Superior temporal gyrus (tissue), 1 donor: ENCODE data around the gene LRP1B.
"Not testable (repeated sequence)": the region's sequence is repeated elsewhere in the genome, so short reads cannot be mapped to it uniquely, and the experiment has no call there.

Source experiments
- DNase-seq: peaks from one replicate; pipeline ENCODE4 v3.0.0-alpha.2; 2016; ENCODE audit errors: extremely low spot score

Gene LRP1B

GRCh38 chr2:141889788-141890187 lies 241.0 kb downstream of the LRP1B start:
- no peak for DNase-seq

GRCh38 chr2:141888987-141889555 lies 241.7 kb downstream of the LRP1B start:
- no peak for DNase-seq

DNA sequence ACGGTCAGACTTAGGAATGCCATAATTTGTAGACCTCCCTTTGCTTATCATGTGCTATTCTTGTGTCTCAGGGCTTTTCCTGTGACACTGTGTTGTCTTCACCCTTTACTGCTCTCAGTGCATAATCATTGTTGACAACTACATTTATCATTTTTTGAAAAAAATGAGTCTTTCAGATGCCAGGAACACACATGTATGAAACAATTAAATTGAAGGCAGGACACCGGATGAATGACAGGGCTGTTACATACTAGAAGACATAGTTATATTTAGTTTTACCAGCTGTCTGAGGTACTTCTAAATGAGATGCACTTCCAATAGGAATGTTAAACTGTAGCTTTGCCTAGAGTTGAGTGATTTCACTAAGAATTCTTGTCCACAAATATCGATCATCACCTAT lies 243.5 kb downstream of the LRP1B start:
- no peak for DNase-seq

DNA sequence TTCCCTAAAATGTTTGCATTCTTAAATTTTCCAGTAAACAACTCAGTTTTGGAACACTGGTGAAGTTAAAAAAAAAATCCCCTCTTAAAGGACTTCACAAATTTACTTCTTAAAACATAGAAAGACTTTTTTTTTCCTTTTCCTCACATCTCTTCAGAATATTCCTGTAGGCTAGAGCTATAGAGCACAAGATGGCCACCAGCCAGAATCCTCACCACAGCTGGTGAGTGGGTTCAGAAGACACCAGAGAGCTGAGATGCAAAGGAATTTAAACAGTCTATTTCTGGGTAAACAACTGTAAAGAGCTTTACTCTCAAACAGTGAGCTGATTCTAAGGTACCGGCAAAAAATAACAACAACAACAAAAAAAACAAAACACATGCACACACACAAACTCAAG lies 252.8 kb downstream of the LRP1B start:
- peak; percentile 73 for DNase-seq

- DNase-seq: no peak
Measured at GRCh38 chr2:141871913-141872634, 258.7 kb downstream of the LRP1B start.

GRCh38 chr2:141869572-141869971 lies 261.2 kb downstream of the LRP1B start:
- no peak for DNase-seq

- DNase-seq: no peak
Measured at GRCh38 chr2:141863964-141864363, 266.9 kb downstream of the LRP1B start.

- DNase-seq: no peak
Measured at GRCh38 chr2:141856215-141856919, 274.4 kb downstream of the LRP1B start.

DNA sequence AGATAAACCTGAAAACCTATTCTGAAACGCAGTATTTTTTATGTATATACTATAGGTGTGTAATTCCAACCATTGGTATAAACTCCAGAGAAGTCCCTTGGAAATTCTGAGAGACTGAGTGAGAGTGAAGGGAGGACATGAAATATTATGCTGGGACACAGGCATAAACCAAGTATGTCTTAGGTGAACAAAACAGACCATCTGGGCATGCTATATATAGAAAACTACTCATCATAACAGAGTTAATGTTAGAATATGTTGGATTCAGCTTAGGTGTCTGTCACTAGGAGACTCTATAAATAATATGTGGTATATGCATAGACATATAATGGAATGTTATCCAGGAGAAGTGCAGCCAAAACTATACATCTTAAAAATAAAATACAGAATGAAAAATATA lies 282.6 kb downstream of the LRP1B start:
- no peak for DNase-seq

DNA sequence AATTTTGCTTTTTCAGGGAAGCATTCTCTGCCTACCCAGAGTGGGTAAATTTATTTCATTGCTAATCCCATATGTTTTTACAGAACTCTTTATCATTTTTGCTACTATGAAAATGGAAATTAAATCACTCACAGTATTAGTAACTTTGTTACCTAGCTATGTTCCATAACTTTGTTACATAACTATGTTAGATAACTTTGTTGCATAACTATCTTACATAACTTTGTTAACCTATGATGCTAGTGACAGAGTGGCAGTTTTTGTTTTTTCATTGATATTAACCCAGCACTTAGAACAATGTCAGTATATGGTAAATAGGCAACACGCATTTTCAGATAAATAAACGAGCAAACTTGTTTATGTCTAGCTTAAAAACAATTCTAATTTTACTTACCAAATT lies 286.6 kb downstream of the LRP1B start:
- no peak for DNase-seq

DNA sequence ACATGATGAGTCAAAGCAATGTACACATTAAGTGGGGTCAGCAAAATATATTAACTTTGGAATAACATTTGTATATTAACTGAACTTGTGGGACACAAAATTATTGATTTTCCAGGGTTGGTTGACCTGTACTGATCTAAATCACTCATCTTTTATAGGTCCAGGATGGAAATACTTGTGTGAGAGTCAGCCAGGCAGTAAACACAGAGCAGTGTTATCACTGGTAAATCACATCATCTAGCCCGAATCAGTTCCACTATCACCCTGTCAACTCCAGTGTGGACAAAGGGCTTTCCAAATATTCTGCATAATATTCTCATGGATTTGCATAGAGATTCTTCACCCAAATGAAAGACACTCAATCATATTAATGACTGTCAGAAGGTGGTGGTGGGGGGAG lies 295.7 kb downstream of the LRP1B start:
- no peak for DNase-seq

- no peak for DNase-seq
Measured at GRCh38 chr2:141828761-141829160, 302.1 kb downstream of the LRP1B start.

- DNase-seq: no peak
Measured at GRCh38 chr2:141824790-141825189, 306.0 kb downstream of the LRP1B start.

GRCh38 chr2:141820893-141821292 lies 309.9 kb downstream of the LRP1B start:
- no peak for DNase-seq

DNA sequence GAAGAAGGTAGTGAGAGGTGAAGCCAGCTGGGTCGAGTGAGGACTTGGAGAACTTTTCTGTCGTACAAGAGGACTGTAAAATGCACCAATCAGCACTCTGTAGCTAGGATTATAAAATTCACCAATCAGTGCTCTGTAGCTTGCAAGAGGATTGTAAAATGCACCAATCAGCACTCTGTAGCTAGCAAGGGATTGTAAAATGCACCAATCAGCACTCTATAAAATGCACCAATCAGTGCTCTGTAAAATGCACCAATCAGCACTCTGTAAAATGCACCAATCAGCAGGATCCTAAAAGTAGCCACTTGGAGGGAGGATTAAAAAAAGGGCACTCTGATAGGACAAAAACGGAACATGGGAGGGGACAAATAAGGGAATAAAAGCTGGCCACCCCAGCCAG lies 315.5 kb downstream of the LRP1B start:
- not testable (repeated sequence) for DNase-seq

DNA sequence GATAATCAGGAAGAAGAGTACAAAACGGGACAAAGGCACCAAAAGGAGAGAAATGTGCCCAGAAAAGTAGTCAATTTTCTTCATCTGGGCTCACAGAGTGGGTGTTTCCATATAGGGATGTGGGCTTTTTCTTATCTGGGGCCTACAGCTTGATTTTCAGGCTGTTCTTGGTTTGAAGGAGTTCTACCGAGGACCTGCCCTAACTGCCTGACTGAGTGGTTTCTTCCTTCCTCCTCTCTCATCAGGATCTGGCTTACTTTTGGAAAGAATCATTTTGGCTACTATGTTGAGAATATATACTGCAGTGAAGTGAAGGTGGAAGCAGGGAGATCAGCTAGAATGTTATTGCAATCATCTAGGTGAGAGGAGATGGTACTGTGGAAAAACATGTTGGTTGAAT lies 316.7 kb downstream of the LRP1B start:
- no peak for DNase-seq

DNA sequence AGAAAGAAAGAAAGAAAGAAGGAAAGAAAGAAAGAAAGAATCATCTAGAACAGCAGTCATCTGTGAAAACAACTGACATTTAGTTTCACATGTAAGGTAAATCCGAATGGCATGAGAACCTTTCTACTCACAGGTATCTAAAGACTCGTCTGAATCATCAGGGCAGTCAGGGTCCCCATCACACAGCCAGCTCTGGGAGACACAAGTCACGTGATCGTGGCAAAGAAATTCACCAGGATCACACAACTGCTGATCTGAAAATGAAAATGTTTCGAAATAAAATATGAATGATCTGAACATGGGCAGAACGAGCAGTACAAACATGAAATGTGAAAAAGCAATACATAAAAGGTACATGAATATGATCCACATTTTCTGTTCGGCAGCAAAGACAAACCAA lies 320.7 kb downstream of the LRP1B start:
- DNase-seq: no peak

- DNase-seq: no peak
Measured at GRCh38 chr2:141806090-141806489, 324.7 kb downstream of the LRP1B start.

DNA sequence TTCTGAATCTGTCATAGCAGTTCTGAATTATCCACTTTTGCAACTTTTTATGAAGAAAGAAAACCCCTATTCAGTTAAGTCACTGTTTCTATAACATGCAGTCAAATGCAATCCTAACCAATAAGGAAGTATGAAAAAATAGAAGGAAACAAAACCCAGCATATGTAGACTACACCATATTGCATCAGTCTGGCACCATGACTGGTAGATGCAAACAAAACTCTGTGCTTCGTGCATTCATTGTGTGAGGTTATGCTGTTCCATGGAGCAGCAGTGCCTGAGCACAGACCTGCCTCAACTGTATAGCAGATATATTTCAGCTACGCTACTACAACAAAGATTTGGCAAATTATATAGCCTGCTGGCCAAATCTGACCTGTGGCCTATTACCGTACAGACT lies 325.5 kb downstream of the LRP1B start:
- no peak for DNase-seq

DNA sequence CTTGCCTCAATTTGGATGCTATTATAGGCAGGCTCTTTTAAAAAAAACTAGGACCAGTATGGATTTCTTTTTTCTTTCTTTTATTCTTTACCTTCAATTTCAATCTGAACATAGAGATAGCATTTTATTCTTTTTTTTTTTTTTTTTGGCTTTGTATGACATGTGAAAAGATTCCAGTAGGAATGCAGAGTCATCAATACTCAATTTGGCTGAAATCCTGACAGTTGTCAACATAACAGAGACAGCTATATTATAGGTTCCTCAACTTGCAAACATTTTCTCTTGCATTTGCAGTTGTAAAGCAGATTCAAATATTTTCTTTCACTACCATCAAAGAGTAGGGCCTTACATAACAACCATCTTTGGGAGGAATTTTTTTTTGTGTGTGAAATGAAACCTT lies 334.4 kb downstream of the LRP1B start:
- DNase-seq: no peak

- DNase-seq: no peak
Measured at GRCh38 chr2:141791521-141791920, 339.3 kb downstream of the LRP1B start.

- DNase-seq: peak; percentile 27
Measured at GRCh38 chr2:141782574-141782973, 348.2 kb downstream of the LRP1B start.

DNA sequence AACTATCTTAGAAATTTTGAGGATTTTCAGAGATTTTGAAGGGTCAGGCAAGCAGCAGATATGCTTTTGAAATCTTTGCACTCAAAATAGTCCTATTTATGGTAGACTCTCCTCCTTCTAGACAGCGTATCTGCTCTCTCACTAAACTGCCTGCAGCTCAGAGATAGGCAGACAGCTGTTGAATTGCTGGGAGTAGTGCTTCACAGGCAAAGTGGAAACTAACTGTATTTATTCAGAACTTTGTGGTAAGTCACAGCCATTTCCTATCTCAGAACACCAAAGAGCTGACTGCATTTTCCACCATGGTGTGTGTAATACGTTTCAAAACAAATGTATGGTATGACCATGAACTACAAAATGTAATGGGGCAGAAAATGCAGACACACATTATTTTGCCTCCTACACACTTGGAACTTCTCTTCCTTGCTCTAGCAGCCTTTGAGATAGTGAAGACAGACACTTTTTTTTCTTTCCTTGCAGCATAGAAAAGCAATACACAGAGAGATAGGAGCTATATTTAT lies 352.4 kb downstream of the LRP1B start:
- peak; percentile 37 for DNase-seq
